GM19099 (cell line): ENCODE measurements around the gene AATK.

Source experiments
- POLR2A ChIP-seq: IDR thresholded peaks from 3 replicates; pipeline ENCODE4 v1.6.1; 2011; ENCODE audit warnings: low read depth; ENCODE audit not compliant: insufficient read length; ENCODE audit errors: extremely low read depth

The AATK gene

GRCh38 chr17:81178136-81179091 lies 12.4 kb upstream of the AATK start:
- TF ChIP-seq POLR2A, result no peak

DNA sequence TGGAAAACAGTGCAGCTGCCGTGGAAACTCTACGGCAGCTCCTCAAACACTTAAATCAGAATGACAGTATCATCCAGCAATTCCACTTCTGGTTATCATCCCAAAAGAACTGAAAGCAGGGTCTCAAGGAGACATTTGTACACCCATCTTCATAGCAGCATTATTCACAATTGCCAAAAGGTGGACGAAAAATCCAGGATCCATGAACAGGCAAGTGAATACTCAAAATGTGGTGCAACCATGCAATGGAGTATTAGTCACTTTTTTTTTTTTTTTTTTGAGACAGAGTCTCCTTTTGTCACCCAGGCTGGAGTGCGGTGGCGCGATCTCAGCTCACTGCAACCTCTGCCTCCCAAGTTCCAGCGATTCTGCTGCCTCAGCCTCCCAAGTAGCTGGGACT lies 10.6 kb upstream of the AATK start:
- no peak for TF ChIP-seq POLR2A

GRCh38 chr17:81173762-81174155 lies 7.7 kb upstream of the AATK start:
- no peak for TF ChIP-seq POLR2A

DNA sequence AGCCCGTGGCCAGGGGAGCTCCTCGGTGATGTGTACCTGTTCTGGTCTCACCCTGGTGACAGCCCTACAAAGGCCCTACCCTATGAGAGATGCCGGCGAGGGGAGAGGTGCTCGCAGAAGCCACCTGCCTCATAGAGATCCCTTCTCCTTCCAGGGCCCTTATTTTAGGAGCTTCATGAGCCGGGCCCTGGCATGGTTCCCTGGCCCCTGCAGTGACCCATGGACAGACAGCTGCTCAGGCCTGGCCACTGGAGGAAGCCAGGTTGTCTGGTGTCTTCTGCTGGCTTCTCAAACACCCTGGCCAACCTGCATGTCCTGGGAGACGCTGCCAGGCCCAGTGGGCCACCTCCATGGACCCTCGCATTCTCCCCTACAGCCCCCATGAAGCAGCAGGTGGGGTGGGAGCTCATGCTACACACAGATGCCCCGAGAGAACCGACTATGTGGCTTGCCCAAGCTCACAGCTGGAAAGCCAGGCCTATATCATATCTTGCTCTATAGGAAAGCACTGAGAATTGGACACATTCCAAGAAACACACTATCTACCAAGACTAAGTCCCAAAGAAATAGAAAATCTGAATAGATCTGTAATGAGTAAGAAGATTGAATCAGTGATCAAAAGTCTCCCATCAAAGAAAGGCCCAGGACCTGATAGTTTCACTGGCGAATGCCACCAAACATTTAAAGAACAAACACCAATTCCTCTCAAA lies 7.2 kb upstream of the AATK start:
- TF ChIP-seq POLR2A, result no peak

GRCh38 chr17:81171941-81172340 lies 5.9 kb upstream of the AATK start:
- no peak for TF ChIP-seq POLR2A

DNA sequence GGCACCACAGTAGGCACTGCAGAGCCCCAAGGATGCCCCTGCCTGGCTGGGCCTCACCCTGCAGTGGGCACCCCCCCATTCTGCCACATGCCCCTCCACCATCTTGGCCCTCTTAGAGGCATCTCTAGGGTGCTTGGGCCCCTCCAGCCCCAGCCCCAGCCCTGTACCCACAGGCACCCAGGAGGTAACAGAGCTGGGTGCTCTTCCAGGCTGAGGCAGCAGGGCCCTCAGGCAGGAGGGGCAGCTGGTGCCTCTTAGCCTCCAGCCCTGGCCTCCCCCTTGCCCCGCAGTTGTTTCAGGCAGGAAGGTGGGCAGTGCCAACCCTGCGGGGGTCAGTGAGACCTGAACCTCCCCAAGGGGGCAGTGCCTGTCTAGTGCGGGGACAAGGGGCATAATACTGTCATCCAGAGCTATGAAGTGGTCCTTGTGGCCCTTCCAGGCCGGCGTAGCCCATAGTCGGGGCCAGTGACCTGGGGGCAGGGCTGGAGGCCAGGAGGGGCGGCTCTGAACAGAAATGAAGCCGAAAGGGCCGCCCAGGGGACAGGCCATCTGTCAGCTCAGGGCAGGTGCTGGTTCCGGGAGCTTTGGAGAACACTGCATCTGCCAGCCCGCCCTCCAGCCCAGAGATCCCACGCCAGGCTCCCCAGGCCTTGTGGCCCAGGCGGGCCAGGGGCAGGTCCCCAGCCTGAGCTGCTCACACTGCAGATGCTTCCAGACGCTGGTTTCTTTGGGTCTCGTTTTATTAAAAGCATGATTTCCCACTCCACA lies 4.9 kb upstream of the AATK start:
- no peak for TF ChIP-seq POLR2A

GRCh38 chr17:81169870-81170309 lies 3.9 kb upstream of the AATK start:
- TF ChIP-seq POLR2A, result no peak

DNA sequence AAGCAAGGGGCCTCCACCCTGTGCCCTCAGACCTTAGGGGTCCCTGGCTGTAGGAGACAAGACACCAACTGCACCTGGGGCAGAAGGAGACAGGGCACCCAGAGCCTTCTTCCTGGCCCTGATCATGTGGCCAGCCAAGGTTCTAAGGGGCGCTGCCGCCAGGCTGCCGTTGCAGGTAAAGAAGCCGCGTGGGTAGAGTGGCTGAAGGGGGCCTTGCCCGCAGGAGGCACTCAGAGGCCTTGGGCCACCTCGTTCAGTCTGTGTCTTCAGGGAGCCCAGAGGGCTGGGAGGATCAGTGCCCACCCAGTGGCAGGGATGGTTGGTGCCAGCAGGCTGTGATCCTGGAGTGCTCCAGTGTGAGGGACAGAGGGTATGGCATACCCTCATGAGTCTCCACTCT lies 1.6 kb upstream of the AATK start:
- no peak for TF ChIP-seq POLR2A

- no peak for TF ChIP-seq POLR2A
Measured at GRCh38 chr17:81167194-81167524, 1.1 kb upstream of the AATK start.

DNA sequence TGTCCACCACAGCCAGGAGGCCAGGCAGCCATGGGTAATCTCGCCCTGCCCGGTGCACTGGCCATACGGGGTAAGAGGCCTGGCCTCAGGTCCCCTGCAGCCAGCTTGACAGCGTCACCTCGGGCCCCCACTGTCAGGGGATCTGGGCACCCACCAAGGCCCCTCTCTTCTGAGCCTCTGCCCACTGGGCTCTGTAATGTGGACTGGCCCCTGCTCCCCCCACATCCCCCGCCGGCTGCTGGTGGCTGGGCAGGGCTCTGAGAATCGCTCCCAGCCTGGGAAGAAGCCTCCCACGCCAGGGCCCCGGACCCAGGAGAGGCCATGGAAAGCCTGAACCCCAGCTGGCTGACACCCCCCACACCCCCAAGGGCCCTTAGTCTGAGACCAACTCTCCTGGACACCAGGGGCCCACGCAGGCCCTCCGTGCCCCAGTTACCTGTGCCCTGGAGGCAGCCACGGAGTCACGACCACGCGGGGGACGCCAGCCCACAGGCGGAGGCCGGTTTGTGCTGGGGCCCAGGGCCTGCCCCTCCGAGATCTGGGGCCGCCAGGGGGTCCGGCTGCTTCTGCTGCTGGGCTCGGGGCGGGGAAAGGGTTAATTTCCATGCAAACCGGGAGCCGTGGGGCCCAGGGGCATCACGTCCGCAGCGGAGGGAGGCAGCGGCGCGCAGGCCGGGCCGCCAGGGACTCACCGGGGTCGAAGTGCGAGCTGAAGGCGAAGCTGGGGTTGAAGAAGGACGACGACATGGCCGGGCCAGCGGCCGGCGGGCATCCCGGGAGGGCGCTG lies 582 bp downstream of the AATK start, which contains the start of gene PVALEF:
TSS of gene PVALEF (plus strand) at position 262 of the 787 bp plus-strand sequence. CDS start 15,720 bp downstream, outside the sequence.
- no peak for TF ChIP-seq POLR2A

DNA sequence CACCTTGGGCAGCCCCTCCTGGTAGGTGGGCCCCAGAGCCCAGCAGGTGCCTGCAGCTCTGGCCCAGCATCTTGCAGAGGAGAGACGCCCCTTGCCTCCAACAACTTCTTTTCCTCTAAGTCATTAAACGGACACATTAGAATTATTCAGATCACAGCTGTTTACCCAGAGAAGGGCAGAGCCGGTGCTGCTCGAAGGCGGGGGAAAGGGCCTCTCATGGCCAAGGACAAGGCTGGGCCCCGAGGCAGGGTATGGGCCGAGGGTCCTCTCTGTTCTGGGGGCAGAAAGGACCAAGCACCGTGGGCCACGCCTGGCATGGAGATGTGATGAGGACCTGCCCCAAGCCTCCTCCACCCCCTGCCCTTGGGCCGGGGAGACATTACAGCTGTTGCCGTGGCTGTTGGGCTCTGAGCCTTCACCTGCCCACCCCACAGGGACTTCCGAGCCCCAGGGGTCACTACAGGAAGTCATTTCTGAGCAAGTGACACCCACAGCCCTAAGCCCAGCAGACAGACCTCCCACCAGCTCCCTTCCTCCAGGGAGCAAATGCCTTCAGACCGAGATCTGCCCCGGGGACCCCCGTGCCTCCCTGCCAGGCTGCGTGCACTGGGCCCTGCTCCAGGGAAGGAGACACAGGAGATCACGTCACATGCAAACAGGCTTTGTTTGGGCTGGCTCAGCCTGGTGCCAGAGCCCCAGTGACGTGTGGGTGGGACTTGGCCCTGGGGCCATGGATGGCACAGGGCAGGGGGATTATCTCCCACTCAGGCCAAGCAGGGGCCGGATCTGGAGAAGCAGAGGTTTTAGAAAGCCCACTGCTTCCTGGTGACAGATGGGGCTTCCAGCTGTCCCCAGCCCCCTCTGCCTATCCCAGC lies 1.4 kb downstream of the AATK start:
- no peak for TF ChIP-seq POLR2A

DNA sequence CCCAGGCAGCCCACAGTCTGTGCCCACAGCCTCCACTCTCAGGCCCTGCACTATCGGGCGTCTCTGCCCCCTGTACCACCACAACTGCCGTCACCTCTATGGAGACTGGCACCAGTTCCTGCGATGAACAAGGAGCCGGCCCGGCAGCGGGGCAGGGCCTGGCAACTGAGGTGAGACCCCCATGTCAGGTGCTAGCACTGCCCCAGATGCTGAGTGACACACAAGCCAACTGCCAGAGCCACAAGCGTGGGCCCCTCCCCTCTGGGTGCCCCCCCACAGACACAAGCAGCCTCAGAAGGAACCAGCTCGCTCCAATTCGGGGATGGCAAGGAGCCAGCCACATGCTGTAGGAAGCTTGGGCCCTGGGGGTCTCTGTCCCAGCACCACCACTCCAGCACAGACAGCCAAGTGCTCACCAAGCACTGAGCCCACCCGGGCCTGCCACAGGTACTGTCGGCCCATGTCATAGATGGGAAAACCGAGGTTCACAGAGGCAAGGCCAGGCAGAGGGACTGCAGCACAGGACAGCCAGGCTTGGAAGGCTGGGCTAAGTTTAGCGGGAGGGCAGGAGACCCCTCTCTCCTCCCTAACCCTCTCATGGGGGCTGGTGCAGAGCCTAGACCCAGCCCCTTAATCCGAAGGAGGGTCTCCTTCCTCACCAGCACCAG lies 2.2 kb downstream of the AATK start:
- no peak for TF ChIP-seq POLR2A
